Activated CD8-positive, alpha-beta memory T cell treated with anti-CD3 and anti-CD28 coated beads, Interleukin-2, amount 50 U/mL, for 24 hours (primary cell): Measurements from ENCODE around the gene ATXN7.

Experiments
- DNase-seq: peaks from one replicate; pipeline ENCODE4 v3.0.0-alpha.2; 2020; ENCODE audit errors: extremely low read depth

The ATXN7 gene

DNA sequence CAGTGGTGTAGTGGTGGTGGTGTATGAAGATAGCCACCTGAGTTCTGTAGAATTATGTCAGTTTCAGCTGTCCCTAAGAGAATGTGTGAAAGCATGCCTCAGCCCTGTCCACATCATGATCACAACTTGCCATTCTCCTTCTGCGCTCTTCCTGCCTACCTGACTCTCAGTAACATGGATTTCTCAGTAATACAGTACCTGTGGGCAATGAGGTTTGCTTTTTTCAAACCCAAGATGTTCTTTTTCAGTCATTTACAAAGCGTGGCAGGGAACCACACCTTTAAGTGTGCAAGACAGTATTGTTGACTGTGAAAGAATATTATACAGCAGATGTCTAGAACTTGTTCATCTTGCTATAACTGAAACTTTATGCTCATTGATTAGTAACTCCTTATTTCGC is 120.7 kb downstream of the ATXN7 start:
- DNase-seq, result no peak

DNA sequence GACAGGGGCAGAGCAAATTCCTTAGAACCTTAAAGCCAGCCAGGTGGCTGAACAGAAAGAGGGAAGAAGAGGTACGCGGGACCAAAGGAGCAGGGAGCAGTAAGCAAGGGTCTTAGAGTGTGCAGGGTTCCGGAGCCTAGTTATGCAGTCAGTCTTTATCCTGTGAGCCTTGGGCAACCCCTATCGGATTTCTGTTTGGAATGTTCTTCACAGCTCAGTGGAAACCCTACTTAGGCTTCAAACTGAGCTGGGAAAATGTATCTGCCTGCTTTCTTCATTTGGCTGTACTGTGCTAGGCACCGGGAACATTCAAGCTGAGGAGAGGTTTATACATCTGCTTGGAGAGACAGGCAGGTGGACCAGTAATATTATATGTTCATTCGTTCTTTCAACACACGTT is 122.5 kb downstream of the ATXN7 start:
- no peak for DNase-seq

DNA sequence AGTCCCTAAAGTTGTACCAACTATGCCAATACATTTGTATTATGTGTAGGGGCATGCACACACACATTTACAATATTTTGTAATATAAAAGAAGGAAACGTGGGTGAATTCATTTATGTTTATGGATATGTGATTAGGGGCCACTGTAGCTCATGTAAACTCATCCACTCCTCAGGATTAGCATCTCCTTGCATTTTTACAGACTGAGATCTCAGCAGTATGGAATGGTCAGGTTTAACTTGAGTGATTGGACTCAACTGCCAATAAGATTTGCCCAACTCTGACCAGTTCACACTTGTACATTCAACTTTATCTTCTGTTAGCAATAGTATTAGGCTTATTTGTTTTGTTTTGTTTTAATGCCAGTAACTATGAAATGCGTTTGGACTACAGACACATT is 123.2 kb downstream of the ATXN7 start:
- no peak for DNase-seq

DNA sequence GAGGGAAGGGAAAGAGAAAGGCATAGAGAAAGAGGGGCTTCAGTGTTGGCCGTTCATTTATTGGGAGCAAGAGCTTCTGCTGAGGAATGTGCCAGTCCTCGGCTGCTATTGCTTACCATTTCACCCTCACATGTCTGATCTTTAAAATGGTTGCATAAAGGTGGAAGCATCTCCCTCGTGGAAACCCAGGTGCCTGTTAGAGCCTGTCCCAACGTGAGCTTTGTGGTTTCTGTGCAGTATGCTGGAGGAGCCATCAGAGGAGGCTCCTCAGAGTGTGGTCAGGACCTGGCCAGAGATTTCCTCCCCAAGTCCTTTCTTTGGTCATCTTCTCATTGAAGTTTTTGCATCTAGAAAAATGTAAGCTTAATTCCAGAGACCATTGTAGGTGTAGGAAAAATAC is 125.3 kb downstream of the ATXN7 start:
- no peak for DNase-seq

DNA sequence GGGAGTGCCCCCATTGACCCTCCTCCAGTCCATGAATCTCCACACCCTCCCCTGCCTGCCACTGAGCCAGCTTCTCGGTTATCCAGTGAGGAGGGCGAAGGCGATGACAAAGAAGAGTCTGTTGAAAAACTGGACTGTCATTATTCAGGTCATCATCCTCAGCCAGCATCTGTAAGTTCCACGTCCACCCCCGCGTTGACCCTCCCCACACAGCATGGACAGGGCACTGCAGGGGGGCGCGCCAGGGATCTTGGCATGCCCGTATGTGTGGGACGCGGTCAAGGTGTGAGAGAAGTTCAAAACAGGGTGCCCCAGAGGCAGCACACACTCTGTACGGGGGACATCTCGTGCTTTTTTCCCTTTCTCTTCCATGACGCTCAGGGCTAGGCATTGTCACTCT is 126.5 kb downstream of the ATXN7 start:
- no peak for DNase-seq

DNA sequence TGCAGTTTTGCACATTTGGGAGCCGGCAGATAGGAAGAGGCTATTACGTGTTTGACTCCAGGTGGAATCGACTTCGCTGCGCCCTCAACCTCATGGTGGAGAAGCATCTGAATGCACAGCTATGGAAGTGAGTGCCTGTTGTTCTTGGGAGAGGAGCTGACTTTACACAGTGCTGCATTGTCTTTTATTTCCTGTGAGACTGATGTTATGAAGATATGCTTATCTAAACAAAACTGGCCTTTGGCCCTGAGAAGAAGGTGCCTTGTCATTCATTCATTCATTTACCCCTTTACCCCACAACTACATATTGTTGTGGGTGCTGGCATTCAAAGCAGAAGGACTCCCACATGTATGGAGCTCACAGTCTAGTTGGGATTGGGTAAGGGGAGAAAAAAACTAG is 127.1 kb downstream of the ATXN7 start:
- DNase-seq, result no peak

DNA sequence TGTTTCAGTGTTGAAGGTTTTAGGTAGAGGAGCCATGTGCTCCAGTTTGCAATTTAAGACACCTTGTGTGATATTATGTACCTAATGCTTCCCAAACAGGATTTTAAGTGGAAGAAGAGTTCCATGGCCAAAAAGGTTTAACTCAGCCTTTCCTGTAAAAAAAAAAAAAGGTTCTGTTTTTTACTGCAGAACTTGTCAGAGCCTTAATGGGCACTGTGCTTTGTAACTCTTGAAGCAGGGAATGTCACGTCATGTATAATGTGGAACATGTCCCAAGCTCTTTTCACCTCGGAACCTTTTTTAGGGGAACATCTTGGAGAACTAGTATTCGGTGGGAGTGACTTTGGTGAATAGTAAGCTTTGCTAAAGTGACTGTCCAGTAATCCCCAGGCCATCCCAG is 128.0 kb downstream of the ATXN7 start:
- no peak for DNase-seq

DNA sequence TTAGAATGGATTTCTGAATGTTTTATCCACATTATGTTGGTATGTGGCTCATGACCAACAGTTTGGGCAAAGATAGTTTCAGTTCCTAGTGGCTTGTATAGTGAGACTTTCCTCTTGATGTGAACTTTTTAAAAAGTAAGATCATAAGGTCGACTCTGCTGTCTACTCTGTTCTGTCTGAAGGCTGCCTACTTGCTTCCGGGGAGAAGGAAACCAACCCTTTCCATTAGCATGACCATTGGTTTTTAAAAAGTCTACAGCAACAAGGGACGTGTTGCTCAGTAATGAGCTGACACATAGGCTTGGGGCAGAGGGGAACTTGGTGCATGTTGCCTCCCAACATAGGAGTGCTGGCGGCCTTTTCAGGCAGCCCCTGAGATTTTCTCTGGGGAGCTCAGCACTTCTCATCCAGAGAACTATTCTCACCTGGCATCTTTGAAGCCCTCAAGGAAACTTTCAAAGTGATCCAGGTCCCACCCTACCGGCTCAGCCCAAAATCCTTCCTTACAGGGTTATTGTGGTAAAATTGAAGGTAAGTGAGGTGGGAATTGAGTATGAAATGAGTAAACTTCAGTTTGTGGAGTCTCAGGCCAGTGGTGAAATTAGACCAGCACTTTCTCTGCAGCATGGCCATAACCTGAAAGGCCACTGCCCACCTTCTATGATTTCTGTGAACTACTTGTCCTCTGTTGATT is 129.0 kb downstream of the ATXN7 start:
- no peak for DNase-seq

DNA sequence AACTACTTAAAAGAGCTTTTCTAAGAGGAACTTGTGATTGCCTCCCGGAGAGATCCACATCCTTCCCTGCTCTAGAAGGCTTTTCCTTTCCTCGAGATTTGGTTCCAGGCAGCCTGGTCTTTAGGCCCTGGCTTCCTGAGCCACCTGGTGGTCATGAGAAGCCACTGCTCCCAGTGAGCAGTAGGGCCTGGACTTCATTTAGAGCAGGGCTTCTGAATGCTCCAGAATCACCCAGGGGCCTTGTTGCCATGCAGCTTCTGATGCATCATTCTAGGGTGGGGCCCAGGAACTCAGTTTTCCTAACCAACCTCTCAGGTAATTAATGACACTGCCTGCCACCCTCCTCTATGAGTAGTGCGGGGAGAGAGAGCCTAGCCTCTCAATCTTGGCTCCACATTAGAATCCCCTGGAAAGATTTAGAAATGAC is 130.0 kb downstream of the ATXN7 start:
- no peak for DNase-seq

DNA sequence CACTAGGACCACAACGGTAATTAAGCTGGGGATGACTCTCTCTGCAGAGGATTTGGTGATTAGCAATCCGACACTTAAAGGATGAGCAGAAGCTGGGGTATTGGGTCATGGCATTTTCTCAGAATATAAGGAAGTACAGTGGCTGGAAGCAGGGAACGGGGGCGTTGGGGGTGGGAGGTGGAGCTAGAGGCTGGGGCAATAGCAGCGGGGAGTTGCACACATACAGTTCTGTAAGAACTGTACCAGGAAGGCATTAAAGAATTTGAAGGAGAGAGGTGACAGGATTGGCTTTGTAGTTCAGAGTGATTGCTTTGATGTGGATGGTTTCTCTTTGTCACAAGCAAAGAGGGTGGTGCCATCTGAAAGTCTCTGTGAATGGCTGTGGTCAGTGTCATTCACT is 131.4 kb downstream of the ATXN7 start:
- no peak for DNase-seq

DNA sequence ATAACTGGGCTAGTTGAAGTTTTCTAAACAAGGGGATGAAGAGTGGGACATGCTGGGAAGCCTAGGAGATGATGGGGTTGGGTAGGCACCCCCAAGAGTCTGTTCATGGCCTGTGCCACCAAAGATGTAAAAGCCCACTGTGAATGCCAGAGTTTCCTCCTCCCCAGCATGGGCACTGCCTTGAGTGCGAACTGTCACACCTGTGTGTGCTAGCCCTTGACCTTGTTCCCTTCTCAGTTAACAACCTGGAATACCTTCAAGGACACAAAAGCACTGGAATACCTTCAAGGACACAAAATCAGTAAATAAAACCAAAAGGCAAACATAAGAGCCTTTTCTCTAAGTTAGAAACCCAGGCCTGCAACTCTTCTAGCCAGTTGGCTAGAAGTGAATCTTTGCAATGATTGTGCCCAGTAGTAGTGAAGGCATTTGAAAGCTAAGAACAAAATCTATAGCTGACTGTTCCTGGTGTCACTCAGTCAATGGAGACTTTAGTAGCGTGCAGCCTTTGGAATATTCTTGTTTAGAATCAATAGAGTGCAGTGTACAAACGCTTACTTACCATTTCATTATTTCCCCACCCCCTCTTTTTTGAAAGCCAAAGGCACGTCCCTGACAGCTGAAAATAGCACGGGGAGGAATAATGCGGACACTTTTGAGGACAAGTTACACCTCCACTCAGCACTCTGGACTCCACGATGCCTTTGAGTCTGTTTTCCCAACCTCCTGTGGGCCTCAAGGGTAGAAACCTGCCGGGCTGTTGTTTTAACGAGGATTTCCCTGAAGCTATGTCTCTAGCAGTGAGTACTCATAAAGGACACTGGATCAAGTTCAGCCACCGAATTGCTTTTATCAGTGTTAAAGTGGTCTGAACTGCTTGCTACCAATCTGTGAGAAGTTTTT is 135.4 kb downstream of the ATXN7 start:
- no peak for DNase-seq

DNA sequence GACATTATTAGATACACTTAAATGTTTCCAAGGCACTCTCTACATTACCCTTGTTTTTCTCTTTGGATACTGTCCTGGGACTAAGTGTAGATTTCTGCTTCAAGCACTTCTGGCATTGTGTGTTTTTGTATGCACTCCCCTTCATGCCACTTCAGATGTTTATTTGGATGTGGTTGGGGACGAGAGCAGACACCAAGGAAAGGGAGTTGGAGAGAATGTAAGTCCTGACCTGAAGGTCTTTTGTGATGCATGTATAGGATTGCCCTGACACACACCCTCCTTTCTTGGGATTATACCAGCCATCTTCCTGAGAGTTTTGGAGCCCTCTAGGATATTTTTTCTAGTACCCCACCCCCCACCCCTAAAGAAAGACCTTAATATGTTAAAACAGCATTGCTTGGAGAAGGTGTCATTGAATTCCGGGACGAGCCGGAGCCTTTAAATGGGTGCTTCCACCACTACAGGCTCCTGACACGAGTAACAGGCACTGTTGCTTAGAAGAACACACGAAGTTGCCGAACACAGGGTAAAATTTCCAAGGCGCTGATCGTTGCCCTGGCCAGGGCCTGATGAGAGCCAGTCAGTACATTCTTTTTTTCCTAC is 136.9 kb downstream of the ATXN7 start:
- DNase-seq, result no peak

DNA sequence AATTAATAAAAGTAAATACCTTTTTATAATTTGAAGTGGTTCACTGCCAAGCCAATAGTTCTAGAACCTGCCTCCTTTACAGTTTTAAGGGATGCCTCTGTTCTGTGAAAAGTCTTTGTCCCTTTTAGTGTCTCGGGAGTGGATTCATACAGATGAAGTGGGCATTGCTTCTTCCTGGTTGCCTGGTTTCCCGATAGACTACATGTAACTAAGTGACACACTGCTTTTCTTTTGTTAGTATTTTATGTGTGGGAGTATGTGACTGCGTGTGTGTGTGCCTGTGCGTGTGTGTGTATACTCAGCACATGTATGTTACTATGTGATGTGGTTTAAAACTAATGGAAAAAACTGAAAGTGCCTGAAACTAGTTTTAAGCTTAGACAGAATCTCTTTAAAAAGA is 138.6 kb downstream of the ATXN7 start:
- DNase-seq, result no peak

DNA sequence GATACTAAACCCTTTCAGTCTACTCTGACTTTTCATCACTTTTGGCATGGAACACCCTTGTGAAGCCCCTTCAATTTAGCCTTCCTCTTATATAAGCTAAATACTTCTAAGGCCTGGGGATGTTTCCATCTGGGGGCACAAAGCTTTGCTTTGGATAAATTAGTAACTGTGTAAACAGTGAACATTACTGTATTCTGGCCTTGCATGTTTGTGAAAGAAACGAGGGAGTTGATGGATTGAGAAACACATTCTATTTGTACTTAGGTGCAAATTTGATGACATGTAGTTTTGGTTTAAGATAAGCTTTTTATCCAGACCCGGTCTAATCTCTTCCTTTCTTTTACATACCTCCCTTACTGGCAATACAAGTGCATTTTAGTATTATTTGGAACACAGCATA is 139.9 kb downstream of the ATXN7 start:
- DNase-seq, result no peak

DNA sequence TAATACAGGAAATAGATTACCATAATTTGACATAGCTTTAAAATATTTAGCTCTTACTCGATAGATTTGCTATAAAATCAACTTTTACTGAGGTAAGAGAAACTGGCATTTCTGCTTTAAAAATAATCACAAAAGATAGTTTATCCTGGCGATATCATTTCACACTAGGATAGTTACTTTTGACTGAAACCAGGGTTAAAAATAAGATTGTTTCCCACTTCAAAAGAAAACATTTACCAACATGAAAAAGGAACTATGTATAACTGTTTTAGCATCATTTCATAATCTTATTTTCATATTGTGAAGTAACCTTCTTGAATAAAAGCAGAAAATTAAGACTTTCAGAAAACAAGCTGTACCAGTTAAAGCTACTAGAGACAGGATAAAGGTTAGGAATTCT is 144.3 kb downstream of the ATXN7 start:
- no peak for DNase-seq

DNA sequence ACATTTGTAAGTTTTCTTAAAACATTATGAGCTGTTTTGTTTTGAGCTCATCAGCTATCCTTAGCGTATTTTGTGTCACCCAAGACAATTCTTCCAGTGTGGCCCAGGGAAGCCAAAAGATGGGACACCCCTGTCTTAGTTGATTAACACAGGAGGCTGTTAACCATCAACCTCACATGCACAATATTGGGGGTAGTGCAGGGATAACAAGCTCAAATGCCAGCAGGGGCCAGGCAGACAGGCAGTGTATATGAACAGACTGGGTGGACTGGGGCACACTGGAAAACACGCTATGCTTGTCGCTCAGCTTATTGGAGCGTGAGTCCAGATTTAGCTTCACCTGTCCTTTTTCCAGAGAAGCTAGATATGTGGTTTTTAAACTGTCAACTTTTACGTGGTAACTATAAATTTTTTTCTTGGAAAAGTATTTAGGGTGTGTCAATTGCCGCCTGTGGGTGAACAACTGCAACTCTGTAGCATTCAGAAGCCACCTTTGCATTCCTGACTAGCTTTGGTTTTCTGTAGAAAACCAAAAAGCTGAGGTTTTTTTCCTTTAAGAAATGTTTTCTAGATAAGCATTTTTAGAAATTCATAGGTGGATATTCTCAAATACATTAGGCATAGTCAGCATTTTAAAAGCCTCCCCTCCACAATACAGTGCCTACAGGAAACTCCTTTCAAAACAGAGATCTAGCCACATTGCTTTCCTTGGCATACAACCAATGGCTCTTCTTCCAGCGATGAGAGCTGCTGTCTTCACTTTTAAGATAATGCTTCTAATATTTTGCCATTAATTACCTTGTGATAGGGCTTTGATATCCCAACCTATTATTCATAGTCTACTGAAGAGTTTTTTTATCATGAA is 145.1 kb downstream of the ATXN7 start:
- DNase-seq, result no peak

DNA sequence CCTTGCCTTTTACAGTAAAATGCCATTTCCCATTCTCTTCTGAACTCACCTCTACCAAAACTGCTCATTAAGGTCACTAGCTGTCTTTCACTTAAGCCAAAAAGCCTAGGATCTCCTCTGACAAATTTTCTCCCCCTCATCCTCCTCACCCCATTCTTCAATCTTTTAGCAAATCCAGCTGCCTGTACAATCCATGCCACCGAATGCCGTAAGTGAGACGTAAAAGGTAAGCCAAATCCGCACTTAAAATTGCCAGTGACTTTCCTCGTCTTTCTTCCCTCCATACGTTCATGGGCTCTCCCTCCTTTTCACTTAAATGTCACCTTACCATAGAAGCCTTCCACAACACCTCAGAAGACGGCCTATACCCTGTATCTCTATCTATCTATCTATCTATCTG is 145.9 kb downstream of the ATXN7 start:
- DNase-seq, result no peak

DNA sequence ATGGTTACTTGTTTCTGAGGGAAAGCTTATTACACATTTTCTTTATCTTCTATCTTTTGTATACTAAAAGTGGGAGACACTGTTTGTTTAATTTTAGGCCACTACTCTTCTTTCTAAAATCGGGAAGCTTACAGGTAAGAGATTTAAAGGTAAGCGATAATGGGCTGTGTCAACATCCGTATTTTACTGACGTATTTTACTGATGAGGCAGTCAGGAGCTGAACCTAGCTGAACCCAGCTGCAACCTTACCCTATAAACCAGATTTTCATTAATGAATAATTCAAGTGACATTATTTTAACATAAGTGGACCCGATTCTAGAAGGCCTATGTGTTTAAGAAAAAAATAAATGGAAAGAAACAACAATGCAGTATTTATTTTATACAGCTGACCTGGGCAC is 146.5 kb downstream of the ATXN7 start:
- DNase-seq, result no peak

DNA sequence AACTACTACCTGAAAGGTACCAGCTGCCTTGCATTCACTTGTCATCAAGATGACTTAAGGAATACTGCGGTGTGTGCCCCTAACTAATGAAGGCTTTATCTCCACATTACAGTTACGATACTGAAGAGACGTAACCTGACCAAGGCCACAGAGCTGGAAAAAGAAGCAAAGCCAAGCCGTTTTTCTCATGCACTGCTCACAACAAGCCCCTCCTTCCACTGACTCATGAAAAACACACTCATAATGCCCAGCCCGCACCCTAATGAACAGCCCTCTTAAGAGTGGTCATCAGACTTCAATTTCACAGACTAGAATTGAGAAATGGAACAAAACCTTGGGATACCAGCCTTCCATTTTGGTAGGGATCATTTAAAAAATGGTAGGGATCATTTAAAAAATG is 148.0 kb downstream of the ATXN7 start:
- DNase-seq, result no peak

DNA sequence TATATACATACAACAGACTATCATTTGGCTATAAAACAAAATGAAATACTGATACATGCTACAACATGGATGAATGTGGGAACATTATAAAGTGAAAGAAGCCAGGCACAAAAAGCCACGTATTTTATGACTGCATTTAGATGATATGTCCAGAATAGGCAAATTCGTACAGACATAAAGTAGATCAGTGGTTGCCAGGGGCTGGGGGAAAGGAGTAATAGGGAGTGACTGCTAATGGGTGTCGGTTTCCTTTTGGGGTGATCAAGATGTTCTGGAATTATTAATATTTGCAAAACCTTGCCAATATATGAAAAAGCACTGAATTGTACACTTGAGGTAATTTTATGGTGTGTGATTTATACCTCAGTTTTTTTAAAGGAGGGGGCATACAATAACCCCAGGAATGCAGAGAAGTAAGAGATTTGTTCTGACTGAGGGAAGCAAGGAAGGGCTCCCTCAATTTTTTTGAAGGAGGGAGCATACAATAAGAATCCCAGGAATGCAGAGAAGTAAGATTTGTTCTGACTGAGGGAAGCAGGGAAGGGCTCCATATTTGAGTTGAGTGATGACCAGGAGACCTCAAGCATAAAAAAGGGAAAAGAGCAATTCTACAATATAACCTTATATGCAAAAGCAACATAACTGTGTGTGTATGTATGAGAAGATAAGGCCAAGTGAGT is 153.4 kb downstream of the ATXN7 start:
- DNase-seq, result no peak

DNA sequence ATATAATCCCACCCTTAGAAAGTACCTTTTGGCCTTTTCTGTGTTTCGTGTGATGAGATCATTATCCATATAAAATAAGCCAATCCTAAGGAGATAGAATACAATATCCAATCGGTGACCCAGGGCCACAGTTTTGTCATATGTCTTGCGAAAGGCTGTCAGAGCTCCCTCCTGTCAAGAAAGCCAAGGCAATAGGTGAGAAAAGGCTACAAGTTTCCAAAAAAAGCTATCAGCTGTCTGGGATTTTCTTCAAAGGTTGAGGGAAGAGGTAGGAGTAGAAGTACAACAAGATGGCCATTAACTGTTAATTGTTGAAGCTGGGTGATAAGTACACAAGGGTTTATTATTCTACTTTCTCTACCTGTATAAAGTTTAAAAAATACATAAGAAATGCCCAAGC is 155.6 kb downstream of the ATXN7 start:
- DNase-seq, result no peak
